PC-9 (cell line): ENCODE results near the gene ATP13A2.

ENCODE experiments used
- EZH2 ChIP-seq: fragments of 200-600 bp; sonication (generic); IDR thresholded peaks from 2 replicates; pipeline ENCODE4 v1.8.0; 2017; ENCODE audit warnings: antibody characterized with exemption, low read depth
- TF ChIP-seq, protein P1 (sequence below): fragments of 200-600 bp; sonication (generic); conservative IDR thresholded peaks from 2 replicates; pipeline ENCODE4 v1.6.1; 2017; ENCODE audit warnings: mixed run types, antibody characterized with exemption, mild to moderate bottlenecking, moderate library complexity

DNA sequence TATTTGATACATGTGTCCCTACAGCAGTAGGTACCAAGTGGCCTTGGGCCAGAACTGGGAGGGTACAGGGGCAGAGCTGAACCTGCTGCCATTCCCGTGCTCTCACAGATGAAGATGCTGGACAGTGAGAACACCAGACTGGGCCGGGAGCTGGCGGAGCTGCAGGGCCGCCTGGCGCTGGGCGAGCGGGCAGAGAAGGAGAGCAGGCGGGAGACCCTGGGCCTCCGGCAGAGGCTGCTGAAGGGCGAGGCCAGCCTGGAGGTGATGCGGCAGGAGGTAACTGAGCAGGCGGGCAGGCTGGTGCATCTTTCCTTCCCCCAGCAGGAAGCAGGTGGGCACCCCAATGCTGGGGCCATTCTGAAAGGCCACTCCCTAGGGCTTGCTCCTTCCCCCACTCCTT lies 53.3 kb downstream of the ATP13A2 start:
- TF ChIP-seq, protein P1, sequence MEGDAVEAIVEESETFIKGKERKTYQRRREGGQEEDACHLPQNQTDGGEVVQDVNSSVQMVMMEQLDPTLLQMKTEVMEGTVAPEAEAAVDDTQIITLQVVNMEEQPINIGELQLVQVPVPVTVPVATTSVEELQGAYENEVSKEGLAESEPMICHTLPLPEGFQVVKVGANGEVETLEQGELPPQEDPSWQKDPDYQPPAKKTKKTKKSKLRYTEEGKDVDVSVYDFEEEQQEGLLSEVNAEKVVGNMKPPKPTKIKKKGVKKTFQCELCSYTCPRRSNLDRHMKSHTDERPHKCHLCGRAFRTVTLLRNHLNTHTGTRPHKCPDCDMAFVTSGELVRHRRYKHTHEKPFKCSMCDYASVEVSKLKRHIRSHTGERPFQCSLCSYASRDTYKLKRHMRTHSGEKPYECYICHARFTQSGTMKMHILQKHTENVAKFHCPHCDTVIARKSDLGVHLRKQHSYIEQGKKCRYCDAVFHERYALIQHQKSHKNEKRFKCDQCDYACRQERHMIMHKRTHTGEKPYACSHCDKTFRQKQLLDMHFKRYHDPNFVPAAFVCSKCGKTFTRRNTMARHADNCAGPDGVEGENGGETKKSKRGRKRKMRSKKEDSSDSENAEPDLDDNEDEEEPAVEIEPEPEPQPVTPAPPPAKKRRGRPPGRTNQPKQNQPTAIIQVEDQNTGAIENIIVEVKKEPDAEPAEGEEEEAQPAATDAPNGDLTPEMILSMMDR: no peak
- TF ChIP-seq EZH2: no peak
